Testis (tissue), 3 donors: ENCODE measurements around the gene TBC1D9. TPM values are rescaled to one million over a fixed set of nuclear protein-coding genes. Genes with fewer than 3 reads are reported as not detected.

Source experiments
- DNase-seq: peaks from one replicate; pipeline ENCODE4 v3.0.0-alpha.2; 2019
- H3K27ac ChIP-seq, 2 donors: fragments of 200-600 bp; sonication (generic); one replicate each; pipeline ENCODE4 v1.5.1; 2019
- H3K27me3 ChIP-seq: fragments of 200-600 bp; sonication (generic); one replicate; pipeline ENCODE4 v1.5.1; 2019
- H3K36me3 ChIP-seq: fragments of 200-600 bp; sonication (generic); one replicate; pipeline ENCODE4 v1.5.1; 2017; ENCODE audit warnings: low read depth; ENCODE audit errors: missing control alignments
- H3K4me1 ChIP-seq: fragments of 200-600 bp; sonication (generic); one replicate; pipeline ENCODE4 v1.5.1; 2019
- H3K4me3 ChIP-seq, 2 donors: fragments of 200-600 bp; sonication (generic); one replicate each; pipeline ENCODE4 v1.5.1; 2017 to 2019
- H3K9me3 ChIP-seq: fragments of 200-600 bp; sonication (generic); one replicate; pipeline ENCODE4 v1.5.1; 2017
- POLR2A ChIP-seq: fragments of 450-650 bp; IDR thresholded peaks from one replicate; pipeline ENCODE4 v1.6.1; 2017; ENCODE audit warnings: antibody characterized with exemption, mild to moderate bottlenecking, moderate library complexity
- WGBS, 2 donors: methylation state at CpG; one replicate each; pipeline ENCODE4 v1.1.5; 2018; 5-methylcytosine and 5-hydroxymethylcytosine counted together
- intact Hi-C: fragments of 100-400 bp; cut with DNase I; formaldehyde crosslinking; loops from one replicate; pipeline ENCODE4 v1.15.1; 2023; ENCODE audit warnings: low total_unique reads
- polyA plus RNA-seq: library from polyadenylated mRNA; stranded (reverse); fragments of 350-450 nt; fragmentation: Illumina TruSeq; extraction: RNeasy Lipid Tissue Mini Kit (QIAGEN cat#74804); gene quantifications from one replicate; pipeline ENCODE4 v1.2.3, GENCODE V29; 2014; ENCODE audit warnings: low read depth, low replicate concordance; ENCODE audit not compliant: insufficient read depth
- total RNA-seq, 2 donors: library from RNA; depleted of rRNA; stranded (reverse); fragments of >200 nt; gene quantifications; one replicate each; pipeline ENCODE4 v1.2.3, GENCODE V29; 2016
- TF ChIP-seq, protein P1 (sequence below), 3 experiments: fragments of 450-650 bp in 2 of 3; fragments of 200-600 bp in 1 of 3; sonication (generic) in 1 of 3; IDR thresholded peaks; one replicate each; pipeline ENCODE4 v1.5.1; 2016 to 2019; ENCODE audit warnings: antibody characterized with exemption in 3 of 3, mild to moderate bottlenecking in 2 of 3, moderate library complexity in 1 of 3

The TBC1D9 gene
- total and polyA plus RNA-seq, 3 donors from 2014 or later: 8.6 to 13.1 (median 9.8) TPM

DNA sequence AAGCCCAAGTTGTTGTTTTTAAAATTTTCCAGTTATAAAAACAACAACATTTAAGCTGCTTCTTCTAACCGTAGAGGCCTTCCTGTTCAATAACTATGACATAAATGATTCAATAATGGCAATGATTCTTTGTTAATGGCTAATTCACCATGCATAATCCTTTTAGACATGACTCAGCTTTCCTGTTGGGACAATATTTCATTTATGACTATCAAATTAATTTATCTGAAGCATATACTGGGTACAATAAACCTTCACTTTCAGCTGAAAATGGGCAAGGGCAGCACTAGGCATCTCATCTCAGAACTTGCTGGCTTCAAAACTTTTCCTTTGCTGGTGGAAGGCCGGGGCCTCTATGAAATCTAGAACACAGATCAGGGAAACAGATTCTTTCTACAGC, 38.9 kb downstream of the TBC1D9 start:
- no peaks in the 10 kb centered on the region for H3K4me1 ChIP-seq
- no peak overlapping the region for H3K27ac ChIP-seq
- intact Hi-C loops: no loop called here
- H3K9me3 ChIP-seq: no peaks in the 10 kb centered on the region
- DNase-seq: no peak
- H3K36me3 ChIP-seq: no peaks in the 10 kb centered on the region
- H3K27me3 ChIP-seq: no peaks in the 10 kb centered on the region
- TF ChIP-seq POLR2A: no peak
- TF ChIP-seq, protein P1, sequence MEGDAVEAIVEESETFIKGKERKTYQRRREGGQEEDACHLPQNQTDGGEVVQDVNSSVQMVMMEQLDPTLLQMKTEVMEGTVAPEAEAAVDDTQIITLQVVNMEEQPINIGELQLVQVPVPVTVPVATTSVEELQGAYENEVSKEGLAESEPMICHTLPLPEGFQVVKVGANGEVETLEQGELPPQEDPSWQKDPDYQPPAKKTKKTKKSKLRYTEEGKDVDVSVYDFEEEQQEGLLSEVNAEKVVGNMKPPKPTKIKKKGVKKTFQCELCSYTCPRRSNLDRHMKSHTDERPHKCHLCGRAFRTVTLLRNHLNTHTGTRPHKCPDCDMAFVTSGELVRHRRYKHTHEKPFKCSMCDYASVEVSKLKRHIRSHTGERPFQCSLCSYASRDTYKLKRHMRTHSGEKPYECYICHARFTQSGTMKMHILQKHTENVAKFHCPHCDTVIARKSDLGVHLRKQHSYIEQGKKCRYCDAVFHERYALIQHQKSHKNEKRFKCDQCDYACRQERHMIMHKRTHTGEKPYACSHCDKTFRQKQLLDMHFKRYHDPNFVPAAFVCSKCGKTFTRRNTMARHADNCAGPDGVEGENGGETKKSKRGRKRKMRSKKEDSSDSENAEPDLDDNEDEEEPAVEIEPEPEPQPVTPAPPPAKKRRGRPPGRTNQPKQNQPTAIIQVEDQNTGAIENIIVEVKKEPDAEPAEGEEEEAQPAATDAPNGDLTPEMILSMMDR (IDR thresholded peaks at IDR 0.05): no peak
- 81 to 89% methylated on average over 2 of the region's 2 CpGs for WGBS, 2 donors
- no peak overlapping the region for H3K4me3 ChIP-seq

DNA sequence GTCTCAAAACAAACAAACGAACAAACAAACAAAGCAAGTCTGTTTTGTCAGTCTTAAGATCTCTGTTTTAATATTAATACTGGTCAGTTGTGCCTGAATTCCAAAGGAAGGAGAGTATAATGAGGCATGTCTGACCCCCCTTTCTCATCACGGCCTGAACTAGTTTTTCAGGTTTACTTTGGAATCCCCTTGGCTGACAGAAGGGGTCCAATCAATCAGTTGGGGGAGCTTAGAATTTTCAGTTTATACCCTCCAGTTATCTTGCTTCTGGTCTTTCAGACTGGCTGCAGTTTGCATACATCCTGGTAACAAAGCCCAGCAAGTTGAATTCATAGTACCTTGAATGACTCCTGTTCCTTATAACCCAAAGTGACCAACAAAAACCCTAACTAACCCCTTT, 41.1 kb downstream of the TBC1D9 start:
- DNase-seq: no peak
- H3K36me3 ChIP-seq: no peaks in the 10 kb centered on the region
- TF ChIP-seq, protein P1 (IDR thresholded peaks at IDR 0.05): no peak
- TF ChIP-seq POLR2A: no peak
- H3K9me3 ChIP-seq: no peaks in the 10 kb centered on the region
- no peak overlapping the region for H3K27ac ChIP-seq
- intact Hi-C loops: no loop called here
- 86 to 94% methylated on average over 2 of the region's 2 CpGs for WGBS, 2 donors
- H3K4me1 ChIP-seq: peaks cover 8% of the 10 kb centered on the region
- H3K27me3 ChIP-seq: no peaks in the 10 kb centered on the region
- H3K4me3 ChIP-seq: no peak overlapping the region

DNA sequence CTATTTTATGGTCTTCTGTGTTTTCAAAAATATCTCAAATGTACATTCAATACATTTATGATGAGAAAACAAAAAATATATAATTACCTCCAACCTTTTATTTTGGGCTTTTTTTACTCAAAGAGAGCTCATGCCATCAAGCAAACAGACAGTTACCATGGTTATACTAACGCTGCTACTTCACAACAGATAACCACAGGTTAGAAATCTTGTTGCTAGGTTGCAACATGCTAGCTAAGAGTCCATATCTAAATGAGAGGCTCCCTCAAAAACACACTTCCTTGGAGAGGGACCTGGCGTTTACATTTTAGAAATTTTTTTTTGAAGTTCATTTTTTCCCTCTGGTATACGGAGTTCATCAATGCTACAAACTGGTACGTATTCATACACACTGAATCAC, 44.3 kb downstream of the TBC1D9 start:
- 61 to 78% methylated on average over 4 of the region's 4 CpGs for WGBS, 2 donors
- Histone ChIP-seq H3K4me3 (no peak overlapping the region), H3K36me3 (no peaks in the 10 kb centered on the region), H3K27ac (no peak overlapping the region), H3K4me1 (peaks cover 22% of the 10 kb centered on the region), H3K27me3 (no peaks in the 10 kb centered on the region), H3K9me3 (no peaks in the 10 kb centered on the region)
- TF ChIP-seq, protein P1 (IDR thresholded peaks at IDR 0.05): no peak
- no peak for TF ChIP-seq POLR2A
- DNase-seq: no peak
- intact Hi-C loops: no loop called here

DNA sequence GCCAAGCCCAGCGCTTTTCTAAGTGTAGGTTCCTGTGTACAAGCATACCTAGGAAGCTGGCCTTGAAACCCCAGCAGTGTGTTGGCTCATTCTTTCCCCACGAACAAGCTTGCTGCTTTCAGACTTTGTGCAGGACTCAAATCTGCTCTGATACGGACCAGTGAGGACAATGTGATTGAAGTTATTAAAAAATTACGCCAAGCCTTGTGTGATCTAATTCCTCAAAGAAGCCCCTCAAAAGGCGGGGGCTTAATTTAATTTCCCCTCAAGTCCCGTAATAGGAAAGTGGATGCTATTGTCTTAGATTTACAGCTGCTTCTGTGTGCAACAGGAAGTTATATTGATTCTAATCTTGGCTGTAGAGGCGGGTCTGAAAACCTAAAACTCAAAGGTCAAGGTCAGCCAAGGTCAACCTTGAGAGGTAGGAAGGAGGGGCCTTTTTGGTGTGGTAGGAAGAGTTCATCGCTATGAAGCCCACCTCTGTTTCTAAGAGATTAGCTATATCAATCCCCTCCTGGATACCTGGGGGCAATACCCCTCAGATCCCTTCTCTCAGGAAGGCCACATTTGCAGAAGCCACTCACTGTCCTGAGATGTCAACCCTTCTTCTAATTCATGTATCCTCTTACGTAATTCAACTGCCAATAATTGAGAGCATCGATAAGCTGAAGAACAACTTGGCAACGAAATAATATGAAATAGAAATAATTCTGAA, 45.1 kb downstream of the TBC1D9 start:
- H3K27ac ChIP-seq: no peak overlapping the region
- H3K27me3 ChIP-seq: no peaks in the 10 kb centered on the region
- H3K4me3 ChIP-seq: no peak overlapping the region
- intact Hi-C loops: no loop called here
- WGBS, 2 donors: 48 to 65% methylated on average over 11 of the region's 11 CpGs
- H3K4me1 ChIP-seq: peaks cover 22% of the 10 kb centered on the region
- TF ChIP-seq POLR2A: no peak
- TF ChIP-seq, protein P1 (IDR thresholded peaks at IDR 0.05): no peak
- DNase-seq: no peak
- H3K36me3 ChIP-seq: no peaks in the 10 kb centered on the region
- H3K9me3 ChIP-seq: no peaks in the 10 kb centered on the region

DNA sequence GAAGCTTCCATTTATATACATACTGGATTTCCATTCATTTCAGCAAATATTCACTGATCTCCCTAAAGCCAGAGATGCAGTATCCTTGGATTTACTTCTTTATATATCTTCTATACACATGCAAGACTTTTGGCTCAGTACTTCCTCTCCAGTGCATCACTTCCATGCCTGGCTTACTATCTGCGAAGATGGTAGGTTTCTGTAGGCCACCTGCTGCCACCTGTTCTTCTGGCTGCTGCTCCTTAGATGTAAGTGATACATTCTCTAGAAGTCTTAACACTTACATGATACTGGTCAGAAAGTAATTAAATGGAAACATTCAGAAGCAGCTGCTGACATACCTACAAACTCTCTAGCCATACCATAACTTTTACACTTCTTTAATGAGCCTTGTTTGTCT, 48.9 kb downstream of the TBC1D9 start:
- Histone ChIP-seq H3K27ac (no peak overlapping the region), H3K9me3 (no peaks in the 10 kb centered on the region), H3K4me3 (no peak overlapping the region), H3K4me1 (peaks cover 22% of the 10 kb centered on the region), H3K36me3 (no peaks in the 10 kb centered on the region), H3K27me3 (no peaks in the 10 kb centered on the region)
- DNase-seq: no peak
- no peak for TF ChIP-seq POLR2A
- TF ChIP-seq, protein P1 (IDR thresholded peaks at IDR 0.05): no peak
- intact Hi-C loops: no loop called here
- 69 to 70% methylated on average over 1 of the region's 1 CpG for WGBS, 2 donors
